Measurements from ENCODE around the gene TTC16.

DNA sequence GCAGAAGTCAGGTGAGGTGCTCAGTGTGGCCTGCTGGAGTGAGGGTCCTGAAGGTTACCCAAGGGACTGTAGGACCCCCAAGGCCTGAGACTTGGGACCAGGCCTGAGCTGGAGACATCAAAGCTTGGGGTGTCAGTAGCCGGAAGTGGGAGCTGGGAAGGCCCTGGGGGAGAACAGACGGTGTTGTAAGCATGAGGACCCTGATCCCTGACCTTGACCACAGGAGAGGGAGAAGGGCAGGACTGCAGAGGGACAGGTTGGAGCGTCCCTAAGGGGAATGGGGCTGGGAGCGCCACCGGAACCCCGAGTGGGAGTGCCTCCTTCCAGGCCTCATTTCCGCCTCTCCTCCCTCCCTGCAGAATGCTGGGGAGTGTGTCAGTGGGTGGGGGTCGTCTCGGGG lies 533 bp downstream of the TTC16 start:
- no peak for TF ChIP-seq ASH2L (IDR thresholded peaks at IDR 0.05; ENCODE audit: low read length)
- TF ChIP-seq CTCF (IDR thresholded peaks at IDR 0.05; ENCODE audit: control extremely low read depth in 1 of 3, insufficient read depth in 1 of 3, low read depth in 1 of 3, low read length in 3 of 3): no peak
- no peak for TF ChIP-seq EZH2 (IDR thresholded peaks at IDR 0.05; ENCODE audit: low read depth, low read length, severe bottlenecking)
- TF ChIP-seq, protein P1, sequence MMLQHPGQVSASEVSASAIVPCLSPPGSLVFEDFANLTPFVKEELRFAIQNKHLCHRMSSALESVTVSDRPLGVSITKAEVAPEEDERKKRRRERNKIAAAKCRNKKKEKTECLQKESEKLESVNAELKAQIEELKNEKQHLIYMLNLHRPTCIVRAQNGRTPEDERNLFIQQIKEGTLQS (IDR thresholded peaks at IDR 0.05; ENCODE audit: insufficient read depth, low read depth, low read length): no peak
- no peak for TF ChIP-seq ATF2 (IDR thresholded peaks at IDR 0.05; ENCODE audit: low read length)
